IMR-90 (cell line): Measurements from ENCODE around the gene CDC7. TPM values are rescaled to one million over a fixed set of nuclear protein-coding genes. Genes with fewer than 3 reads are reported as not detected.

ENCODE experiments used
- ATAC-seq: fragments of 200-7000 bp; cut with Tn5 transposase; 2 replicates; pipeline ENCODE4 v1.9.1; 2020; ENCODE audit warnings: low read depth, mild to moderate bottlenecking, moderate library complexity
- BruUV-seq: library from RNA; stranded (reverse); fragments of 400-500 nt; replicated peaks from 2 replicates; lab custom pipeline; 2021; lab: Mats Ljungman, UMichigan
- CTCF ChIA-PET: fragments of 300-600 bp; formaldehyde crosslinking; extraction: SDS; loops from one replicate; lab custom pipeline; 2021; ENCODE audit warnings: antibody characterized with exemption; lab: Yijun Ruan, JAX
- POLR2A ChIA-PET: fragments of 300-600 bp; sonication (Branson Sonifier 250); formaldehyde crosslinking; loops from one replicate; lab custom pipeline; 2022; ENCODE audit warnings: antibody characterized with exemption; ENCODE audit not compliant: unreplicated experiment; lab: Charles Lee
- DNase-seq: peaks from one replicate; pipeline ENCODE4 v3.0.0; 2013
- H2AFZ ChIP-seq: replicated peaks from 2 replicates; pipeline ENCODE3; 2013; ENCODE audit warnings: low read length, mild to moderate bottlenecking; ENCODE audit not compliant: poor library complexity
- H2AK5ac ChIP-seq: 2 replicates; pipeline ENCODE4 v1.6.1; 2013; ENCODE audit warnings: low read depth, low read length, inconsistent platforms
- H2AK9ac ChIP-seq: replicated peaks from 2 replicates; pipeline ENCODE3; 2013; ENCODE audit warnings: mild to moderate bottlenecking, low read depth, low read length, moderate library complexity; ENCODE audit not compliant: poor library complexity
- H2BK120ac ChIP-seq: 2 replicates; pipeline ENCODE4 v1.6.1; 2013; ENCODE audit warnings: low read depth, low read length, inconsistent platforms
- H2BK15ac ChIP-seq: 3 replicates; pipeline ENCODE4 v1.6.1; 2013; ENCODE audit warnings: low read depth, low read length, inconsistent platforms
- H2BK20ac ChIP-seq: 2 replicates; pipeline ENCODE4 v1.6.1; 2013; ENCODE audit warnings: low read depth, mild to moderate bottlenecking, inconsistent platforms, low read length, moderate library complexity
- H2BK5ac ChIP-seq: 2 replicates; pipeline ENCODE4 v1.6.1; 2013; ENCODE audit warnings: mild to moderate bottlenecking, low read depth, low read length, inconsistent platforms; ENCODE audit not compliant: poor library complexity, severe bottlenecking
- H3K14ac ChIP-seq: replicated peaks from 2 replicates; pipeline ENCODE4 v1.6.1; 2013; ENCODE audit warnings: low read depth, low read length, inconsistent platforms
- H3K18ac ChIP-seq: 2 replicates; pipeline ENCODE4 v1.6.1; 2013; ENCODE audit warnings: low read depth, low read length, control low read depth
- H3K23ac ChIP-seq: 2 replicates; pipeline ENCODE4 v1.6.1; 2013; ENCODE audit warnings: low read depth, low read length, inconsistent platforms
- H3K27ac ChIP-seq: 2 replicates; pipeline ENCODE4 v1.5.1; 2013; ENCODE audit warnings: mild to moderate bottlenecking, control low read depth, low read length; ENCODE audit not compliant: insufficient read depth
- H3K27me3 ChIP-seq: 2 replicates; pipeline ENCODE4 v1.6.1; 2013; ENCODE audit warnings: low read length; ENCODE audit not compliant: control insufficient read depth, insufficient read depth
- H3K36me3 ChIP-seq: 2 replicates; pipeline ENCODE4 v1.6.1; 2013; ENCODE audit warnings: low read length, mixed read lengths; ENCODE audit not compliant: control insufficient read depth, insufficient read depth
- H3K4ac ChIP-seq: 2 replicates; pipeline ENCODE4 v1.6.1; 2013; ENCODE audit warnings: low read depth, low read length, inconsistent platforms
- H3K4me1 ChIP-seq: 2 replicates; pipeline ENCODE4 v1.6.1; 2013; ENCODE audit warnings: low read length, mixed read lengths; ENCODE audit not compliant: control insufficient read depth, insufficient read depth
- H3K4me2 ChIP-seq: 2 replicates; pipeline ENCODE4 v1.6.1; 2013; ENCODE audit warnings: low read depth, mild to moderate bottlenecking, control low read depth, low read length, moderate library complexity
- H3K4me3 ChIP-seq: 2 replicates; pipeline ENCODE4 v1.5.1; 2013; ENCODE audit warnings: low read depth, mild to moderate bottlenecking, control low read depth, low read length, moderate library complexity; ENCODE audit not compliant: insufficient read depth
- H3K56ac ChIP-seq: 2 replicates; pipeline ENCODE4 v1.6.1; 2013; ENCODE audit warnings: low read length, inconsistent platforms; ENCODE audit not compliant: insufficient read depth; ENCODE audit errors: extremely low read depth
- H3K79me1 ChIP-seq, 2 experiments: 2 replicates each; pipeline ENCODE4 v1.6.1; 2013; ENCODE audit warnings: low read length in 2 of 2, inconsistent platforms in 1 of 2, low read depth in 1 of 2
- H3K9ac ChIP-seq: 2 replicates; pipeline ENCODE4 v1.6.1; 2013; ENCODE audit warnings: low read depth, low read length, control low read depth
- H3K9me1 ChIP-seq: 2 replicates; pipeline ENCODE4 v1.6.1; 2013; ENCODE audit warnings: low read length, inconsistent platforms; ENCODE audit not compliant: insufficient read depth
- H3K9me3 ChIP-seq: 2 replicates; pipeline ENCODE4 v1.6.1; 2013; ENCODE audit warnings: low read length; ENCODE audit not compliant: control insufficient read depth, insufficient read depth
- H4K20me1 ChIP-seq: 2 replicates; pipeline ENCODE4 v1.6.1; 2013; ENCODE audit warnings: low read length, inconsistent platforms; ENCODE audit not compliant: insufficient read depth
- H4K5ac ChIP-seq: 2 replicates; pipeline ENCODE4 v1.6.1; 2013; ENCODE audit warnings: mild to moderate bottlenecking, low read depth, low read length, control low read depth
- H4K8ac ChIP-seq, 2 experiments: 2 replicates each; pipeline ENCODE4 v1.6.1; 2013; ENCODE audit warnings: low read depth in 2 of 2, low read length in 2 of 2, control low read depth in 1 of 2, inconsistent platforms in 1 of 2
- H4K91ac ChIP-seq: 2 replicates; pipeline ENCODE4 v1.6.1; 2013; ENCODE audit warnings: low read depth, low read length, inconsistent platforms; ENCODE audit not compliant: insufficient read depth
- MAZ ChIP-seq: IDR thresholded peaks from 2 replicates; pipeline ENCODE4 v1.6.1; 2012; ENCODE audit warnings: low read depth, mild to moderate bottlenecking, low read length, improper control_type of control experiment, moderate library complexity, borderline replicate concordance
- dilution Hi-C: fragments of 300-500 bp; cut with HindIII; formaldehyde crosslinking; loops from one replicate; pipeline ENCODE4 v1.14.3; 2018; ENCODE audit warnings: low sequenced_read_pairs; ENCODE audit not compliant: unreplicated experiment
- in situ Hi-C: fragments of 300-500 bp; cut with MboI; formaldehyde crosslinking; loops from 3 replicates; pipeline ENCODE4 v1.14.3; 2019; ENCODE audit warnings: low sequenced_read_pairs, inconsistent platforms, mixed read lengths
- intact Hi-C: fragments of 100-400 bp; cut with micrococcal nuclease; formaldehyde crosslinking; loops from 2 replicates; pipeline ENCODE4 v1.10.0; 2022
- polyA plus RNA-seq, 3 experiments: library from polyadenylated mRNA; depleted of rRNA; stranded (reverse); fragments of >200 nt; gene quantifications; 2 replicates each; pipeline ENCODE4 v1.2.3, GENCODE V29; 2012; ENCODE audit warnings: low replicate concordance in 1 of 3
- total RNA-seq: library from RNA; depleted of rRNA; stranded (reverse); fragments of >200 nt; gene quantifications from 2 replicates; pipeline ENCODE4 v1.2.3, GENCODE V29; 2012

The CDC7 gene
- total and polyA plus RNA-seq, 2 of the 4 experiments (the other 2 are of a cell fraction), result 4.3 to 4.7 TPM

GRCh38 chr1:91552091-91552490 lies 51.4 kb downstream of the CDC7 start:
- H3K4me3 ChIP-seq, result no peak overlapping the region
- no peaks in the 10 kb centered on the region for H3K36me3 ChIP-seq
- no peak overlapping the region for H3K4me2 ChIP-seq
- no peaks in the 10 kb centered on the region for H4K20me1 ChIP-seq
- no peak overlapping the region for H2AFZ ChIP-seq
- no peak for TF ChIP-seq MAZ
- H3K14ac ChIP-seq, result no peak overlapping the region
- peaks cover 17% of the 10 kb centered on the region for H3K9me1 ChIP-seq
- no peak for ATAC-seq
- H4K8ac ChIP-seq, result no peak overlapping the region
- CTCF ChIA-PET, result no interaction called here
- no peak overlapping the region for H3K23ac ChIP-seq
- H3K4ac ChIP-seq, result no peak overlapping the region
- no peak overlapping the region for H3K27ac ChIP-seq
- H2AK5ac ChIP-seq, result no peak overlapping the region
- H3K4me1 ChIP-seq, result peaks cover 13% of the 10 kb centered on the region
- POLR2A ChIA-PET, result no interaction called here
- no peaks in the 10 kb centered on the region for H3K79me1 ChIP-seq
- H3K9me3 ChIP-seq, result no peaks in the 10 kb centered on the region
- no peak overlapping the region for H2BK15ac ChIP-seq
- H3K56ac ChIP-seq, result no peak overlapping the region
- H3K27me3 ChIP-seq, result peaks cover 6% of the 10 kb centered on the region; the same call in 1 of the 2 replicates
- in situ Hi-C loops, result no loop called here
- H2AK9ac ChIP-seq, result no peak overlapping the region
- H2BK20ac ChIP-seq, result no peak overlapping the region
- intact Hi-C loops, result no loop called here
- H4K5ac ChIP-seq, result no peak overlapping the region
- H2BK5ac ChIP-seq, result no peak overlapping the region
- H2BK120ac ChIP-seq, result no peak overlapping the region
- no peak overlapping the region for H3K18ac ChIP-seq
- no peak overlapping the region for H3K9ac ChIP-seq
- dilution Hi-C loops, result no loop called here
- DNase-seq, result peak; percentile 43
- H4K91ac ChIP-seq, result no peak overlapping the region
- no TSS peak for BruUV-seq
